HG03378 (cell line): Measurements from ENCODE around the gene TP53AIP1.
A peak's percentile ranks its signal among the peaks of the same experiment; 100 is the strongest.
"Not testable (repeated sequence)": the region's sequence is repeated elsewhere in the genome, so short reads cannot be mapped to it uniquely, and the experiment has no call there.

Experiments used
- ATAC-seq: cut with Tn5 transposase; IDR thresholded peaks from one replicate; pipeline ENCODE4 v1.9.1; 2021; ENCODE audit warnings: mild to moderate bottlenecking, moderate library complexity; ENCODE audit not compliant: unreplicated experiment

Gene TP53AIP1

DNA sequence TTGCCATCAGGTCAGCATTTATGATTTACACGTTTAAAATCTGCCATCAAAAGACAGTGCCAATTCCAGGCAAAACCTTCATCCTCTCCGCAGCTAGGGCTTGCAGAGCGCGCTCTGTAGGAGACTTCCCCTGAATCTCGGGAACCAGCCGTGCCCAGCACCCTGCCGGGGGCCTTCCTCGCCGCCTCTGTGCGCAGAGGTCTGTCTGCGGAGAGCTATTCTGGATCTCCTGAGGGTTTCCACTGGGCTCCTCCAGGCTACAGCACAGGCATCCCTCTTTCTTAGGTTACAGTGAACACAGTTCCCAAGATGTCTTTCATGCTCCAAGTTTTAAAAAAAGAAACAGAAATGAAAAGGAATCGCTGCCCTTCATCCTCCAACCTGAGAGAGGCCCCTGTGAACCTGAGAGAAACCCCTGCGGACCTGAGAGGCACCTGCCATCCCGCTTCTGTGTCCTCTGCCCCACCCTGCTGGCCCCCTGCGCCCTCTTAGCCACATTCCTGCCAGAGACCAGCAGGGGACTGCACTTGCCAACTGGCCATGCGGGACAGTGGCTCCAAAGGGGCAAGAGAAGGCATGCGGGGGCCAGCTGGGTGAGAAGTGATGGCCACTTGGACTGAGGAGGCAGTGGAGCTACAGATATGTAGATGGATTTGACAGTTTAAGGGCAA lies 16.1 kb downstream of the TP53AIP1 start:
- ATAC-seq, result no peak

DNA sequence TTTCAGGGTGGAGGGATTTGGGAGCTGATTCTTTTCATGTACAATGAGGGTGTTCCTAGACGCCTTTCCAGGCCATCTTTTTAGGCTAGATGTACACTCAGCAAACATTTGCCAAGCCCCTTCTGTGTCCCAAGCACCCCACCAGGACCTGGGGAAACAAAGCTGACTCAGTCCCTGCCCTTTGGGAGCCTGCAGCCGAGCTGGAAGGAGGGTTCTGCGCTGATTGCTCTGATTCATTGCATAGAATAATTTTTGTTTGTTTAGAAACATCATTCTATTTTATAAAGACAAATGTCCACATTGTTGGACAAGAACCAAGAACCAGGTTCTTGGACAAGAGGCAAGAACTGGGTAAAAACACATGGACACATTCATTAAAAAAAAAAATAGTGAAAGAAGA lies 16.7 kb downstream of the TP53AIP1 start:
- ATAC-seq, result no peak

DNA sequence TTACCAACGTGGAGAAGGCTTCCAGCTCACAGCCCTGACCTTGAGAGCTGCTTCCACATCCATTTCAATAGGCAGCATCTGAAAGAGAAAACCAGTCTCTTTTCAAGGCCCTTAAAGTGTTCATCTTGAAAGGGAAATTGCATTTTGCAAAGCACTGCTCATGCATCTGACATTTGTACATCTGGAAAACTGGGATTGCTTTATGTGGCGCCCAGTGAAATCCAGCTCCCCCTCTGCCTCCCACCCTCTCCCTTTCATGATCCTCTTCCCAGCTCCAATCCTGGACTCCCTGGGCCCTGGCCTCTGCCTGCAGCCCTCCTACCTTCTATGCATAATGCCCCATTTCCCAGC lies 17.4 kb downstream of the TP53AIP1 start:
- ATAC-seq, result no peak

DNA sequence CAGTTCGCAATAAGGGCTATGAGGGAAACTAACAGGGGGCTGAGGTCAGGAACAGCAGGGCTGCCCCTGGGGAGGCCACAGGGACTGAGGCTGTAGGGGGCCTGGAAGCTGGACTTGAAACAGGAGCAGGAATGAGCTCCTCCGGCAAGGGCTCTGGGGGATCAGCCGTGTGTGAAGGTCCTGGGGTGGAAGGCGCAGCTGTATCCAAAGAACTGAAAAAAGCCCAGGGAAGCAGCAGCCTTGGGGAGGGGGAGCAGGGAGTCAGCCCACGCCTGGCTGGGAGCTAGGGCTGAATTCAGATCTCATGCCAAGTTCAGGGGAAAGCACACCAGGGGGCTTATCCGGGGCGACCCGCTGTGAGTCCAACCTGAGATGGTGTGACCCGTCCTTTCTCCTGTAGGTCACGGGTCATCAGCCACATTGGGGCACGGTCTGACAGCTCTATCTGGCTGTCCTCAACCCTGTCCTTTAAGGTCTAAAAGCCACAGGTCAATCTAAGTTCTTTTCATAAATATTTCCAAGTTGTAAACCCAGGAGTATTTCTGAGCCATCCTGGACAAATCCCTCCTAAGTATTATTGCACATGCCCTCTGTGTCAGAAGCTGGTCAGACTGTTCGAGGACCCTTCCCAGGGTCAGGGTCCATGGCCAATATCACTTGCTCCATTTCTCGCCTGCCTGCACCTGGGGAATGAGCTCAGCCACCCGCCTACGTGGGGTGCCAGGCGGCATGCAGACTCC lies 18.0 kb downstream of the TP53AIP1 start:
- no peak for ATAC-seq

DNA sequence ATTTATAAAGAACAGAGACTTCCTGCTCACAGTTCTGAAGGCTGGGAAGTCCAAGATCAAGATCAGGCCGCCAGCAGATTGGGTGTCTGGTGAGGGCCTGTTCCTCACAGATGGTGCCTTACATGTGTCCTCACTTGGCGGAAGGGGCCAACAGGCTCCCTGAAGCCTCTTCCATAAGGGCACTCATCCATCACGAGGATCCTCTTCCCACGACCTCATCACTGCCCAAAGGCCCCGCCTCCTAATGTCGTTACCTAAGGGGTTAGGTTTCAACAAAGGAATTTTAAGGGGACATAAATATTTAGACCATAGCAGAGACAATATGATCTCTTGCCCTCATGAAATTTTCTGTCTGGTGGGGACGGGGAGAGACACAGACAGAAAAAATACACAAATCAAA lies 18.6 kb downstream of the TP53AIP1 start:
- no peak for ATAC-seq

DNA sequence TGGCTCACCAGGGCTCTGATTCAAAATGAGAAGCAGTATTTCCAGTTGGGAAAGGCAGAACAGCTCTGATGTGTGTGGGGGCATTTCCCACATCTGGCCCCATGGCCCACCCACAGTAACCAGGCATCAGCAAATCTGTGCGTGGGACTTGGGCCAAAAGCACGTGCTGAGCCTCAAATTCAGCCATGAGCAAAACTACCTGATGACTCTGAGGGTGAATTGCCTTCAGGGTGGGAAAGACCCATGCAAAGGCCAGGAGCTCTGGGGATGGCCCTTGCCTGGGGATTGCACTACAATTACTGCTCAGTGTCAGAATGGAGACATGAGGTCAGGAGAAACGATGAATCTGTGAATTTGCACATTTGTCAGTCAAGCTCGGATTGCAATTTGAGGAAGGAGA lies 20.9 kb downstream of the TP53AIP1 start:
- ATAC-seq, result no peak

DNA sequence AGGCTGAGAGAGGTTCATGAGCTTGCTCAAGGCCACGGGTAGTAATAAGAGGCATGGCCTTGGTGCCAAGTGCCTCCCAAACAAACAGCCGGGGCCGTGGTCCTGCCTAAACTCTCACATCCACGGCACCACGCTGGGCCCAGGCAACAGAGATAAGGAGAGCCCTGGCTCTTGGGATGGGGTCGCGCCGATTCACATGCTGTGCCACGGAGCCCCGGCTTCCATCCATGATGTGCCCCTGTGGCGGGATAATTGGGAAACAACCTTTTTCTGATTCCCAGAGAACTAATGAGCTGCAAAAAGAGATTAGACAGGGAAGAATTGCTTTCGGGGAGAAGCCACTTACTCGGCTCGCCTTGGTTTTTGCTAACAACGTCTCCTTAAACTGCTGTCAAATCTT lies 22.0 kb downstream of the TP53AIP1 start:
- no peak for ATAC-seq

DNA sequence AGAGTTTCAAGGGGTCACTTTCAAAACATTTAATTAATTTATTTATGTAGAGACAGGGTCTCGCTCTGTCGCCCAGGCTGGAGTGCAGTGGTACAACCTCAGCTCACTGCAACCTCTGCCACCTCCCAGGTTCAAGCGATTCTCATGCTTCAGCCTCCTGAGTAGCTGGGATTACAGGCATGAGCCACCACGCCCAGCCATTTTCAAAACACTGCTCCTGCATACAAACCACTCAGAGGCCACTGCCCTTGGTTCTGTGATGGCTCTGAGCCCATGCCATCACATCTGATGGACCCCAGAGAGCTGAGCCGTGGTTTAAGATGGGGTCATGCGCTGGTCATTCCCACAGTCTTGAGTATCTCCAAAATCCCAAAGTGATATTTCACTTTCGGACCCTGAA lies 23.0 kb downstream of the TP53AIP1 start:
- ATAC-seq, result not testable (repeated sequence)

DNA sequence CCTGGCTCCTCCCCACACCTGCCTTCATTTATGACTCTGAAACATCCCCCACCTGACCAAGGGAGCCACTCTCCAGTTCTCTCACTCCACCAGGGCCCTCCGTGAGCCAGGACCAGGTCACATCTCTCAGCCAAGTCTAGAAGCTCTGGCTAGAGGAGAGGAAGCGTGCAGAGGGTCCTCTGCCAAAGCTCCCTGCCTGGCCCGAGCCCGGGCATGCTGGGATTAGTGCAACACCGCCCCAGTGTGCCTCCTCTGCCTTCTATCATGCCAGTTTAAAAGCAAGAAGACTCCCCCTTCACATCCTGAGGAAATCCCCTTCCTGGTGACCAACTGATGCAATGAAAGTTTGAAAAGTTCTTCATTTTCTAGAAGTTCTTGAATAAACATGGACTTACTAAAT lies 23.5 kb downstream of the TP53AIP1 start:
- ATAC-seq, result no peak

DNA sequence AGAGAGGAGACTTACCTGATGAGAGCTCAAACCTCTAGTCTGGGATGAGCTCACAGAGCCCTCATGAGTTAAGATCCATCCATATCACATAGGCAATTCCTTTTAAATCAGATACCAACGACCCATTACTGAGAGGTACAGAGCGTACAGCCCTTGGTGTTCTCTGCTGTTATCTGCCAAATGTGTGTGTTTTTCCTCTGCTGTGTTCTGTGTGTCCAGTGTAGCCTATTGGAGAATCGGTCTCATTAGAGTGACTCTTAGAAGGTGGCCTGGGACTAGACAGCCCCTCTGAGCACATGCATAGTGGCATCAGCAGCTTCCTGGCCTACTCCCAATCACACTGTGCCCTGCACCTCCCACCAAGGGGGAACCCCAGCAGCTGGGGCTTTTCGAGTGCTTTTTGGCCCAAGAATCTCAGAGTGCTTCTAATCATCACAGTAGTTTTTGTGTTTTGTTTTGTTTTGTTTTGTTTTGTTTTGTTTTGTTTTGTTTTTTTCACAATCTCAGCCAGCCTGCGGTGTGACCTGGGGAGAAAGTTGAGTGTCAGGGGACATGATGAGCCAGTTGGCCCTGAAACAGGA lies 25.4 kb downstream of the TP53AIP1 start:
- peak; percentile 51 for ATAC-seq

DNA sequence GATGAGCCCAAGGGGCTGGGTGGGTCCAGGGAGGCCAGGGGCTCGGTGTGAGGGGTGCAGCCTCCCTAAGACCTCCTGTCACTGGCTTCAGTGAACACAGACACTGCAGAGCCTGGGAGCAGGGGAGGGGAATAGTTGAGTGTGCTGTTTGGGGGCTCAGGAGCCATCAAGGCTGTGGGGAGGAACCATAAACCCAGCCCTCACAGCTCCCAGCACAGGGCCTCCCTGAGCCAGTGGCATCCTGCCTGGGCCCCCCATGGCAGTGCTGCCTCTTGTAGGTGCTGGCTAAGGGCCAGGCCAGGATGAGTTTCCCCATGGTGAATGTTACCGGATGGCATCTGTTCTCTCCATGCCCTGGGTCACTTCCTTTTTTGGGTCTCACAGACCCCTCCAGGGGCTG lies 26.0 kb downstream of the TP53AIP1 start:
- ATAC-seq, result no peak

DNA sequence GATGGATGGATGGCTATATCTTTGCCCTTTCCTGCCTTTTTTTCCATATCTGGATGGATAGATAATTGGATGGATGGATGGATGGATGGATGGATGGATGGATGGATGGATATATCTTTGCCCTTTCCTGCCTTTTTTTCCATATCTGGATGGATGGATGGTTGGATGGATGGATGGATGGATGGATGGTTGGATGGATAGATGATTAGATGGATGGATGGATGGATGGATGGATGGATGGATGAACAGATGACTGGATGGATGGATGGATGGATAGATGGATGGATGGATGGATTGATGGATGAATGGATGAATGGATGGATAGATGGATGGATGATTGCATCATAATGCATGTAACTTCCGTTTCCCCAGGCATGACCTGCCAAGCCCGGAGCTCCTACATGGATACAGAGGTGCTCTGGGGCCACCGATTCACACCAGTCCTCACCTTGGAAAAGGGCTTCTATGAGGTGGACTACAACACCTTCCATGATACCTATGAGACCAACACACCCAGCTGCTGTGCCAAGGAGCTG lies 26.6 kb downstream of the TP53AIP1 start:
- ATAC-seq, result no peak

DNA sequence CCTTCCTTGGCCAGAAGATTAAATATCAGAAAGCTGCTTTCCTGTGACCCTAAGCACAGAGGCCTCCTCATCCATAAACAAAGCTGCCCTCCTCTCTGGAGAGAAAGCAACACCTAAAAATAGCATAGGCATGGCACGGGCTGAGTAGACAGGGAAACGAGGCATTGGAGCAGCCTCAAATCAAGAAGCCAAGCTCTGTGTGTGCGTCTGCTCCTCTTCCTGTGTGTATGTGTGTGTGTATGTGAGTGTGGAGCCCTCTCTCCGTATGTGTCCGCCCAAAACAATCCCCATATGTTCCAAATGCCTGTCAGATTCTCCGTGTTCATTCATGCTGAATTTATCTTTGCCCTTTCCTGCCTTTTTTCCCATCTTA lies 27.5 kb downstream of the TP53AIP1 start:
- no peak for ATAC-seq

DNA sequence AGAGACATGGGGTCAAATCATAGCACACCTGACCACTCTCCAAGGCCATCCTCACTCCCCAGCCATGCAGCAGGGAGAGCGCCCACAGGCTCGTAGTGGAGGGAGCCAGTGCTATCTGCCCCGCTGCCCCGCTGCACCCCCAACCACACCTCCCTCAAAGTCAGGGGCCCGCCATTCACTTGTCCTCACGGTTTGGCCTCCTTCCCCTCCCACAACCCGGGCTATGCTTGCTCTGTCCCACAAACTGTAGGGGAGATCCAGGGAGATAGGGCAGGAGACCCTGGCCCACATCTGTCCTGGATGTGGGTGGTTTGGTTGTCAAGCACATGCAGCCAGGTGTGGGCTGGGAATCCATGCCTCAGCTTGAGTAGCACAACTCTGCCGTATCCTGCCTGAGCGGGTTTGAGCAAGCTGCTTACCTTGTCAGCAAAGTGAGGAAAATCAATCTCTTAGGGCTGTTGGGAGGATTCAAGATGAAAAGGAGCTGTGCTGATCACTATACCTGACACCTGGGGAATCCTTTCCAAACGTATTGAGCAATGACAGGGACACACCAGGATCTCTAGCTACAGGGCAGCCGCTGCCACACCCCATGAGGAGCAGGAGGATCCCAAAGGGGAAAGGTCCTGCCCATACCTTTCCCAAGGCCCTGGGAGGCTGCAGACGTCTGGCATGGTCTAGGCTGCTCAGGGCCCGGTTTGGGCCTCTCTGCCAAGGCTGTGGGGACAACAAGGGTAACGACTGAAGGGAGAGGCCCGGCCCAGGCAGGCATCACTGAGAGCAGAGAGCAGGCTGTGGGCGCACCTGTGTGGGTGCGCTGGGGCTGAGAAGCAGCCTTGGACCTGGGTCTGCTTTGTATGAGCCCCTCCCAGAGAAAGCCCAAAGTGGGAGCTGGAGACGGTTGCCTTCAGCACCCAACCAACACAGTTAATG lies 28.2 kb downstream of the TP53AIP1 start:
- ATAC-seq, result no peak

DNA sequence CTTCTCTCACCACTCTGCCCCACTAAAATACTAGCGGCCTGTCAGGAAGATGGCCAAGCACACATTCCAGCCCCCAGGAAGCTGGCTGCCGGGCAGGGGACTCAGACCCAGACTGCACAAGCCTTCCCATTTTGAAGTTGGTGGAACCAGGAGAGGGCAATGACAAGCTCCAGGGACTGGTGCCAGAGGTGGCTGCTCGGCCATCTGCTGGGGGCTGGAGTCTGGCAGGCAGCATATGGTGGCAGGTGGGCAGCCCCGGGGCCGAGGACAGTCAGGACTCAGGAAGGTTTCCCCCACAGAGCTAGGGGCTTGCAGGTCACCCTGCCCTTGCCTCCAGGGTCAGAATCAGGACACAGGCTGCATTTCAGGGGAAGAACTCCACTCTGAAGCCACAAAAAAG lies 28.9 kb downstream of the TP53AIP1 start:
- ATAC-seq, result no peak

DNA sequence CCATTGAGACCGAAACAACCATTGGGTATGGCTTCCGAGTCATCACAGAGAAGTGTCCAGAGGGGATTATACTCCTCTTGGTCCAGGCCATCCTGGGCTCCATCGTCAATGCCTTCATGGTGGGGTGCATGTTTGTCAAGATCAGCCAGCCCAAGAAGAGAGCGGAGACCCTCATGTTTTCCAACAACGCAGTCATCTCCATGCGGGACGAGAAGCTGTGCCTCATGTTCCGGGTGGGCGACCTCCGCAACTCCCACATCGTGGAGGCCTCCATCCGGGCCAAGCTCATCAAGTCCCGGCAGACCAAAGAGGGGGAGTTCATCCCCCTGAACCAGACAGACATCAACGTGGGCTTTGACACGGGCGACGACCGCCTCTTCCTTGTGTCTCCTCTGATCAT lies 31.0 kb downstream of the TP53AIP1 start:
- no peak for ATAC-seq

DNA sequence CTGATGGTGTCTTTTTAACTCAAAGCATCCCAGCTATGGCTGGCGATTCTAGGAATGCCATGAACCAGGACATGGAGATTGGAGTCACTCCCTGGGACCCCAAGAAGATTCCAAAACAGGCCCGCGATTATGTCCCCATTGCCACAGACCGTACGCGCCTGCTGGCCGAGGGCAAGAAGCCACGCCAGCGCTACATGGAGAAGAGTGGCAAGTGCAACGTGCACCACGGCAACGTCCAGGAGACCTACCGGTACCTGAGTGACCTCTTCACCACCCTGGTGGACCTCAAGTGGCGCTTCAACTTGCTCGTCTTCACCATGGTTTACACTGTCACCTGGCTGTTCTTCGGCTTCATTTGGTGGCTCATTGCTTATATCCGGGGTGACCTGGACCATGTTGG lies 31.4 kb downstream of the TP53AIP1 start:
- ATAC-seq, result no peak

DNA sequence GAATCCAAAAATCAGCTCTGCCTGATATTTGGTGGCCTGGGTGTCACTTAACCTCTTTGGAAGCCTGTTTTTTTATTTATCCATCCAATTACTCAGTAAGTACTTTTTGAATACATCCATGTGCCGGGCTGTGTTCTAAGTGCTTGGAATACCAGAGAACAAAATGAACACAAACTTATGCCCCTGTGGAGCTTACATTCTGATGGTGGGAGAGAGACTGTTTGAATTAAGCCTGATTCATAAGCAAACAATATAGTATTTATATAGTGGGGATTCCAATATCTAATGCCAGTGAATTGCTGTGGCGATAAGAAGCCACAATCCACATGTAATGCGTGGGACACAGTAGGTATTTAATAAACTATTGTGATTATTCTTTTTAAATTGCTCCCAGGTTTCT lies 32.1 kb downstream of the TP53AIP1 start:
- no peak for ATAC-seq

DNA sequence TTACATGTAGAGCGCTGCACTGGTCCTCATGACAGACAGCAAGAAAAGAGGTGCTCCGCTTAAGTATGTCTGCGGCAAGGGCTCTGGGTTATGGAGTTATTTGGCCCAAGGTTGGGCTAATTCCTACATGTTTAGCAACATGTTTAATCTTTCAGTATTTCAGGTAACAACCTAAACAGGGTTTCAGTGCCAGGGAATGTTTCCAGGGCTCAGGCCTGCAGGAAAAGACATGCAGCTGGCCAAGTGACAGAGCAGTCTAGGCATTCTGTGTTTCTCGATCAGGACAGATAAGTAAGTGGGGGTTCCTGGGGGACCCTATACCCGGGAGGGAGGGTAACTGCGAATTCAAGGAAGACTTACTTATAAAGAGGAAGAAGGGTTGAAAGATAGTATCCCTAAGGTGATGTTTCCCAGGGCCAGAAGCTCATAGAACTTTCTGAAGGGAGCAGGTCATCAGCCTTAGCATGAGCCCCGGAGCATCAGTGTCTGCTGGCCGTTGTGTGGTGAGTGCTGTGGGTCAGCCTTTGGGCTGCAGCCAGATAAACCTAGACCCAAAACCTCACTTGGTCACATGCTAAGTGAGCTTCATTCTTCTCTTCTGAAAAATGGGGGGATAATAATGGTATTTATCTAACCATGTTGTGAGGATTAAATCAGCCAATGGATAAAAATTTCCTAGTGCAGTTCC lies 33.1 kb downstream of the TP53AIP1 start:
- ATAC-seq, result no peak

DNA sequence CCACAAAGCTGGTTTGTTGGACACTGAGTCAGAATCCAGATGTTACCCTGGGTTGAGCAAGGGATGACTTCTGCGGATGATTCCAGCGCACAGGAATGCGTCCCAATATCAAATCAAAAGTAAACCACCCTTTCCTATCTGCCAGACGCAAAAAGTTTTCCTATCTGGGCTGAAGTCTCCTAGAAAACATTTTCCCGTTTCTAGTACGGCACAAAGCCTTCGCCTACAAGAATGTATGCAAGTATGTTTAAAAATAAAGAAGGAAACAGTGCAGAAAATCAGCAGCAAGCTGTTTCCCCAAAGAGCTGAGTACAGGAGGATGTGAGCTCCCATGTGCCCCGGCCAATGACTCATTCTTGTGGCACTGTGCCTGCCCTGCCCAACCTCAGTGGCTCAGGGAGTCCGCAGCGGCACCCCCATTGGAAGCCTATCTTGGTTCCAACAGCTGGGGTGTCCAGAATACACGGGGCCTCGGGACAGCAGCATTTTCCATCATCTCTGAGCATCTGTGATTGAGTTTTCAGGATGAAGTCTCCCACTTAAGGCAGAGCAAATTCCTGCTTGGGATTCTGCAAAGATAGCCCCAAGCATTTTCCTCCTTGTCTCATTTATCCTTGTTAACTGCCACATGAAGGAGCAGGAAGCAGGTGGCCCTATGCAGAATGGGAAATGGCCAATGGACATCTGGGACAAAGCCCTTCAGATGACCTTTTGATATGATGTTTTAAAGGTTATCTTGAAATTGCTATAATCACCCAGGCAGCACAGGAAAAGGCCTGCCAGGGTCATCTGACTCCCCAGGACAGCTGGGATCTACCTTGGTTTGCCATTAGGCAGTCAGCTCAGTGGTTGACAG lies 34.1 kb downstream of the TP53AIP1 start:
- ATAC-seq, result no peak
